SH-SY5Y (cell line): ENCODE results near the gene THAP7.

Source experiments
- GATA2 ChIP-seq: IDR thresholded peaks from 2 replicates; pipeline ENCODE4 v1.6.1; 2011; ENCODE audit warnings: mild to moderate bottlenecking, low read depth, low read length
- GATA3 ChIP-seq: IDR thresholded peaks from 2 replicates; pipeline ENCODE4 v1.6.1; 2011; ENCODE audit warnings: low read depth, mild to moderate bottlenecking, low read length, moderate library complexity

THAP7 gene

DNA sequence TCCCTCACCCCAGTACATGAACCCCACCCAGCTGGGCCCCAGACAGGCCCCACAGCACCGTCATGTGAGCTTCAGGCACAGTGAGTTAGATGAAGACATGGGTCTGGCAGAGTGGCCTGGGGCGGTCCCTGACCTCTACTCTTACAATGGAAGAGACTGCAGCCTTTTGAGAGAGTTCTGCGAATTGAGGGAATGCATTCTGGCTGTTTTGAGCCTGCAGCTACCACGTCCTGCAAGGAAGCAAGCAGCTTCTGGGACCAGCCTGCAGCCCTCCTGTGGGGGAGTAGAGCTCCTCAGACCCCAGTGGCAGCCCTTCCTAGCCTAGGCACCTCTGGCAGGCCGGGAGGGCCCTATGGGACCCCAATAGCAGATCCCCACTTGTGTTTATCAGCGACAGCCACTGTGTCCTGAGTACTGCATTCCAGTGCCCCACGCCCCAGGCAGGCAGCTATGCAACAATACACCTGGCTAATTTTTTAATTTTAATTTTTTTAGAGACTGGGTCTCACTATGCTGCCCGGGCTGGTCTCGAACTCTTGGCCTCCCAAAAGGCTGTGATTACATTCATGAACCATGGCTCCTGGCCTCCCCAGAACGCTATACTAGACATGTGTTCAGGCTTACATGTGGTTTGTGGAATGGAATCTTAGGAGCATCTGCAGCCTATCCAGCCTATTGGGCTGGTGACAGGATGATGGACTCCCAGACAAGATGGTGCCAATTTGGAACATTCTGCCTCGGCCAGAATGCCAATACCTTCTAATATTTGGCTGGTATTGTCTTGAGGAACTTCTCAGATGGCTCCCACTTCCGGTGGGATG, 31.2 kb upstream of the THAP7 start:
- TF ChIP-seq GATA2: no peak
- no peak for TF ChIP-seq GATA3

DNA sequence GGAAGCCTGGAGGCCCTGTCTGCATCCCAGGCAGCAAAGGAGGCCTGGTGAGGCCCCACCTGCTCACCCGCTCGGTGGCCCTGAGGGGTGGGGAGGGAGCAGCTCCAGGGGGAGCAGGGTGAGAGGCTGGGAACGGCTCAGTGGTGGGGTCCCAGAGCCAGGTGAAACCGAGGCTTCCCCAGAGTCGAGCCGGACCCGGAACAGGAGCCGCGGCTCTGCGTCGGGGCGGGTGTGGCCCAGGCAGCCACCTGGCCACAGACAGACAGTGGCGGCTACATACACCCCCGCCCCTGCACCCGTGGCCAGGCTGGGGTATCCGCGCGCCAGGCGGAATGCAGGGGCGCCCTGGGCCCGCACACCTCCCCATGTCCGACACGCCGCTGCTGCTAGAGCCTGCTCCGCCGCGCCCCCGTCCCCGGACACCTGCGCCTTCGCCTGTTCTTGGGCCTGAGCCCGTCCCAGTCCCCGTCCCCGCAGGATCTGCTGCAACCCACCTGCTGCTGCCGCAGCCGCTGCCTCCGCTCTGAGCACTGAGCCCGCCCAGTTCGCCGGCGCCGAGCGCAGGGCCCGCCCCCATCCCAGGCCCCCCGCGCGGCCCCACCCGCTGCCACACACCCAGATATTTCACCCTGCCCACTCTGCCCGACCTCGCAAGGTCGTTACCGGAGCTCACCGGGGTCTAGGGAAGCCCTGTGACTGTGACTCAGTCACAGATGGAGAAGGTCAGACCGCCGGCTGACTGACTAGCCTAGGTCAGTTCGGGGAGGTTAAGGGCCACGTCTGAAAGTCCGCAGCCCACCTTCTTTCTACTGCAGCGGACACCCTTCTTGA, 30.3 kb upstream of the THAP7 start, which contains the start of gene SLC7A4:
TSS of gene SLC7A4 (minus strand) at position 525 of the 831 bp plus-strand sequence. CDS start 749 bp downstream, outside the sequence.
- TF ChIP-seq GATA2 (no peak), GATA3 (no peak)

DNA sequence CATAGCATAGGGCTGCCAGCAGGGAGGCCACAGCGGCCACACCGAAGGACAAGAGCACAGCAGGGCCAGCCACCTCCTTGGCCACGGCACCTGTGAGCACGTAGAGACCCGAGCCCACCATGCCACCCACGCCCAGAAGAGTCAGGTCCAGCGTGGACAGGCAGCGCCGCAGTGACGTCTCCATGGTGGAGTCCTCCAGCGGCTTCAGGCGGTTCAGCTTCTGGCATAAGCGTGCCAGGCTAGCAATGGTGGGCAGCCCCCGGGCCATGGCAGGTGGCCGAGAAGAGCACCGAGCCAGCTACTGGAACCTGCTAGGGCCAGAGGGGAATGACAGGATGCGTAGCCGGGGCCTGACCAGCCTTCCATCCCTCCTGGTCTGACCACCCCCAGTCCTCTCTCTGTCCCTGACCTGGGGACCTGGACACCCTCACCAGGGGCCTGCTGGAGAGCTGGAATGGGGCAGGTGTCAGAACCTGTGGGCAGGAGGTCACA, 29.7 kb upstream of the THAP7 start:
- no peak for TF ChIP-seq GATA2
- TF ChIP-seq GATA3: no peak

DNA sequence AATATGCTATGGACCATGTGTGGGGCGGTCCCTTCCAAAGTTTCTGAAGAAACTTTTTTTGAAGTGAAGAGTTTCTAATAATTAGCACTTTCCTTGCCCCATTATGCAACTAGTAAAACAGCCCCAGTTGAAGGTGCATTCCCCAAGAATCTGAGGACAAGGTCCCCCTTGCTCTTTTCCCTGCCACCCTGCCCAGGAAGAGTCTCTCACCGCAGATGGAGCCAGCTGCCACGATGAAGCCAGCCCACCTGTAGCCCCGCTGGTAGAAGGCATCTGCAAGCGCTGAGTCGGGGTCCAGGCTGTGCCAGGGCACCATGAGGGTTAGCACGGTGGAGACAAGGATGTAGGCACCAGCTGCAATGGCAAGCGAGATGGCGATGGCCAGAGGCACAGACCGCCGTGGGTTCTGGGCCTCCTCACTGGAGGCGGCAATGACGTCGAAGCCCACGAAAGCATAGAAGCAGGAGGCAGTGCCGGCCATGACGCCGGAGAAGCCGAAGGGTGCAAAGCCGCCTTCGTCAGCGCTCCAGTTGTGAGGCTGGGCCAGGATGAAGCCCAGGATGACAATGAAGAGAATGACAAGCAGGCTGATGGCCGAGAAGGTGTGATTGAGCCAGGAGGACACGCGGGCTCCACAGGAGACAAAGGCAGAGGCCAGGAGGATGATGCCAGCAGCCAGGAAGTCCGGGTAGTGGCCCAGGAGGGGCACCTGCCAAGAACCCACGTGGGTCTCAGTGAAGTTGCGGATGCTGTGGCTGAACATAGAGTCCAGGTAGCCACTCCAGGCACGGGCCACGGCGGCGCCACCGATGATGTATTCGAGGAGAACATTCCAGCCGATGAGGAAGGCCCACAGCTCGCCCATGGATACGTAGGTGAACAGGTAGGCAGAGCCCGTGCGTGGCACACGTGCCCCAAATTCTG, 29.0 kb upstream of the THAP7 start:
- TF ChIP-seq GATA3 (no peak), GATA2 (no peak)

DNA sequence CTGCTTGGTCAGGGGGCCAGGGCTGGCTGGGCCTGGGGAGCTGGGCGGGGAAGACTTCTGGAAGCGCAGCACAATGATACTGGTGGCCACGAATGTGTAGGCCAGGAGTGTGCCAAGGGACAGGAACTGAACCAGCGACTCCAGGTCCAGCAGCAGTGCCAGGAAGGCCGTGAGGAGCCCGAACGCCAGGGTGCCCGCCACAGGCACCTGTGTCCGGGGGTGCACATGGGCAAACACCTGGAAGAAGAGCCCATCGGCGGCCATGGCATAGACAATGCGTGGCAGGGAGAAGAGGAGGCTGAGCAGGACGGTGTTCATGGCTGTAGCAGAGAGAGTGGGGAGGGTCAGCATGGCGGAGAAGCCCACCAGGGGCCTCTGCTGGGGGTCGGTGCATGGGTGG, 28.1 kb upstream of the THAP7 start:
- no peak for TF ChIP-seq GATA3
- no peak for TF ChIP-seq GATA2

DNA sequence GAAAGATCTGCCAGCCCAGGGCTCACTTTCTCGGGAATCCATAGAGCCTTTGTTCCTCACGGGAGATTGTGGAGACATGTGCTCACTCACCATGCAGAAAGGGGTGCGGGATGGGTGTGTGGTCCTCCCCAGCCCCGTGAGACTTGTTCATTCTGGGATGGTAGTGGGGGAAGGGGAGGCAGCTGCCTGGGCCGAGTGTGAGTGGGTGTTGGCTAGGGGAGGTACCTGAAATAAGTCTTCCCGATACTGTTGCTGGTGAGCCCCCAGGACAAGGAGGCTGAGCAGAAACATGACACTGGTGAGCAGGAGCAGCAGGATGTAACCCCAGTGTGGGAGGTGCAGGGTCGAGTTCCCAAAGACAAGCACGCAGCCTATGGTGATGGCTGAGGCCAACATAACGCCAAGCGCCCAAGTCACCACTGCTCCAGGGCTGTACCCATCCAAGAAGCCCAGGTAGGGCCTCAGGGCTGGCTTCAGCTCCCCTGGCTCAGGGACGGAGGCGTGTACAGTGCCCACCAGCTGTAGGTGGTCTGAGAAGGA, 27.6 kb upstream of the THAP7 start:
- no peak for TF ChIP-seq GATA2
- TF ChIP-seq GATA3: no peak

DNA sequence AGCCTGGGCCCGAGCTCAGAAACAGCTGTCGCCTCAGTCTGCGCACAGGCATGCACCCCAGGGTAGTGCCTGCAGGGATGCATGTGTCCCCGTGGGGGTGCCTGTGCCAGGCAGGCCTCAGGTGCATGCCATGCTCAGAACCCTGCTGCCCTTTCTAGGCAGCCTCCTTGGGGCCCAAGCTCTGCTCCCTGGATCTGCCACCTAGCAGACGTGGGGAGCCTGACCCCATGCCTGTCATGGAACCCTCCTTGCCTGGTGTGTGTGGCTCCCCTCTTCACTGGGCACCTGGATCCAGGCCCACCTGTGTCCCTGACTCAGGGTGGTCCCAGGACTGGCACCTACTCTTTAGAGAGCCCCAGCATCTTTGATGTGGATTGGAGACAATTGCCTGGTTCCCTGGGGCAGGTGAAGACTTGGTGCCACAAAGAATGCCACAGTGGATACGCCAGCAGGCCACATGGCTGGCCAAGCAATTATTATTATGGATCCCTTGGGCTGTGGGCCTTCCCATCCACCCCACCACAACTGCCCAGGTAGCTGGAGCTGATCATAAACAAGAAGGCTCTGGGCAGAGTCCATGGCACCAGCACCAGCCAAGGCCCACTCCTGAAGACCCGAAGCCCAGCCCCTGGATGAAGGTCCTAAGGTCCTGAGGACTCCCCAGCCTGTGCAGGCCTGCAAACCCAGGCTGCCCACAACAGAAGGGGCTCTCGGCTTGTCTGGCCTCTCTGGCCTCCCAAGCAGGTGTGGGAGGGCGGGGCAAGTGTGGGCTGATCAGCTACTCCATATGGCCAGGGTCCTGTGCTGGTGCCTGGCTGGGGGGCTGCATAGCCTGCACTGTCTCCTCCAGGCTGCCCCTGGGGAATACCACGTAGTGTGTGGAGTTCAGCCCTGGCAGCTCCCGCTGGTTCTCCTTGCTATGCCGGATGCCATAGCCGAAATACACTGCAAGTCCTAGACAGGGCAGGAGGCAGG, 26.6 kb upstream of the THAP7 start:
- TF ChIP-seq GATA2: no peak
- TF ChIP-seq GATA3: no peak

DNA sequence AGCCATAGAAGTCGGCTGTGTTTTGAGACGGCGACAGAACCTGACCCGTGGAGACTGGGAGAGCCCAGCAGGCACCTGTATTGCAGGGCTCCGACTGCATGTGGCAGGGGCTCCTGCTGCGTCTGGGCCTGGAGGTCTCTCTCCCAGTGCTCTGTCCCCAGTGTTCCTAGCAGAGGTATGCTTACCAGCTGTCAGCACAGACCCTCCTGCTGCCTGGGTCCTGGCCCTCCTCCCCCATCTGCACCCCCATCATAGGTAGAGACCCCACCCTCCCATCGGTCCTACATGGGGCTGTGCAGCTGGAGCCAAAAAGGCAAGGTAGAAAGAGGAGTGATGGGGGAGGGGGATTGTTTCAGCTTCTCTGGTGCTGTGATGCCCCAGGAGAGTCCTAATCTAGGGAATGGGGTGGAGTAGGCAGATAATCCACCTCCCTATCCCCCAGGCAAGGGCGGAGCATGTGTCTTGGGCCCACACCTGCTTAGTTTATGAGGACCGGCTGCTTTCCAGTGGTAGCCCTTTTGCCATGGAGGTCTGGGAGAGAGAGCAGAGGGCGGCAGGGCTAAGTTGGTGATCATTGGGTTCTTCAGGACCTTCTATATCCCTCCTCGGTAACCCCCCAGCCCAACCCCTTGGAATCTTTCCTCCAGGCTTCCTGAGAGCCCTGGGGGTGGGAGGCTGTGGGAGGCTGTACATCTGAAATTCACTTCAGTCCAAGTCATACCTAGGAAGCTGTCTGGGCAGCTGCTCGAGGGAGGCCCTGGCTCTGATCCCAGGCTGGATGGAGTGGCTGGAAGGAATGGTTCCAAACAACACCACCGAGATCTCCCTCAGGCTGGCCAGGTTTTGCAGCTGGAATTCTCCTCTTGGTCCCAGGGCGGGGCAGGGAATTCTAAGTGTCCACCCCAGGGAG, 25.1 kb upstream of the THAP7 start:
- TF ChIP-seq GATA3 (no peak), GATA2 (no peak)

DNA sequence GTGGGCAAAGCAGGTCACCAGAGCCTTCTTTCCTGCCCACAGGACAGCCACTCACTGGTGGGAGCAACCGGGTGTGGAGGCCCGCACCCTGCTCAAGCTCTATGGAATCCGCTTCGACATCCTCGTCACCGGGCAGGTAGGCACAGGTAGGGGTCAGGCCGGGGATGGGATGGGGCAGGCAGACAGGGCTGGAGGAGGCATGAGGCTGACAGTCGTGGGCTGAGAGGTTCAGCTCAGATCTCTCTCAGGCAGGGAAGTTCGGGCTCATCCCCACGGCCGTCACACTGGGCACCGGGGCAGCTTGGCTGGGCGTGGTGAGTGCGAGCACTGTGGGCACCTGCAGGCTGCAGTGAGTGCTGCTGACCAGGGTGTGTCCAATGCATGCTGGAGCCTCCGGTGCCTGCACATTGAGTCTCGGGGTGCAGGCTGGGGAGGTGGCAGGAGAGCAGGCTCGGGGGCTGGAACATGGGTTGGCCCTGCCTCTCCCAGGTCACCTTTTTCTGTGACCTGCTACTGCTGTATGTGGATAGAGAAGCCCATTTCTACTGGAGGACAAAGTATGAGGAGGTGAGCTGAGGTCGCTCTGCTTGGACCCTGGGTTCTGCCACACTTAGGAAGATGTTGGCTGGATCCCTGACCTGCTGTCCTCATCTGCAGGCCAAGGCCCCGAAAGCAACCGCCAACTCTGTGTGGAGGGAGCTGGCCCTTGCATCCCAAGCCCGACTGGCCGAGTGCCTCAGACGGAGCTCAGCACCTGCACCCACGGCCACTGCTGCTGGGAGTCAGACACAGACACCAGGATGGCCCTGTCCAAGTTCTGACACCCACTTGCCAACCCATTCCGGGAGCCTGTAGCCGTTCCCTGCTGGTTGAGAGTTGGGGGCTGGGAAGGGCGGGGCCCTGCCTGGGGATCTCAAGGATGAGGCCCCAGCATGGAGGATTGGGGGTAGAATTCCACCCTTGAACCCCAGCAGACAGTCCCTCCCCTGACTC, 24.1 kb upstream of the THAP7 start:
- TF ChIP-seq GATA2 (no peak), GATA3 (no peak)

DNA sequence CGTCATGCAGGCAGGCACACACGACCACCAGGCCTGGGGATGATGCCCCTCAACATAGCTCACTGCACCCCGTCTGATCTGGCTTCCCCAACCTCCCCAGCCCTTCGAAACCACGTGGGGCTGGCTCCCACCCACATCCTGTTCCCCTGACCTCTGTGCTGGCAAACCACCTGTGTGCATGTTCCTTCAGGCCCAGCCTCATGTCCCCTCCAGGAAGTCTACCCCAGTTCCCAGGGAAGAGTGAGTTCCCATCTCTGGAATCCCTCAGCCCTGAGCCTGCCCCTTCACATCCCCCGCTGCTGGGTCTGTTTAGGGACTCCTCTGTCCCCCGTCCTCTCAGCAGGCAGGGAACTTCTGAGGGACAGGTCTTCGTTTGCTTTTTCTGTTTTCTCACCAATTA, 23.3 kb upstream of the THAP7 start:
- TF ChIP-seq GATA3 (no peak), GATA2 (no peak)
